GM12878 (cell line): Measurements from ENCODE around the gene HIVEP2. TPM values are rescaled to one million over a fixed set of nuclear protein-coding genes. Genes with fewer than 3 reads are reported as not detected.

Experiments used
- ATAC-seq: fragments of 200-7000 bp; cut with Tn5 transposase; 3 replicates; pipeline ENCODE4 v1.9.1; 2020; ENCODE audit warnings: mild to moderate bottlenecking, moderate library complexity
- BruUV-seq: library from RNA; stranded (reverse); fragments of 400-500 nt; replicated peaks from 2 replicates; lab custom pipeline; 2021; lab: Mats Ljungman, UMichigan
- CTCF ChIA-PET: fragments of 300-600 bp; sonication (Branson Sonifier 250); formaldehyde crosslinking; extraction: SDS; loops from one replicate; lab custom pipeline; 2021; ENCODE audit warnings: inconsistent platforms; lab: Yijun Ruan, JAX
- POLR2A ChIA-PET: fragments of 350-600 bp; formaldehyde crosslinking; extraction: SDS; loops from one replicate; lab custom pipeline; 2021; ENCODE audit warnings: inconsistent platforms; lab: Charles Lee
- RAD21 ChIA-PET: fragments of 300-600 bp; sonication (Branson Sonifier 250); formaldehyde crosslinking; loops from one replicate; lab custom pipeline; 2023; ENCODE audit warnings: antibody characterized with exemption; ENCODE audit not compliant: unreplicated experiment; lab: Charles Lee
- SMC1A ChIA-PET: fragments of 300-600 bp; sonication (Branson Sonifier 250); formaldehyde crosslinking; loops from one replicate; lab custom pipeline; 2023; ENCODE audit not compliant: unreplicated experiment, uncharacterized antibody; lab: Charles Lee
- DNase-seq: peaks from one replicate; pipeline ENCODE4 v3.0.0-alpha.2; 2011; ENCODE audit warnings: low read depth, low spot score
- FAIRE-seq: peaks from 3 replicates; lab custom pipeline; 2011; peaks lifted over from hg19 to GRCh38; lab: Jason Lieb, UNC
- H2AFZ ChIP-seq: 2 replicates; pipeline ENCODE4 v1.6.0; 2011; ENCODE audit warnings: low read depth, low read length, control low read depth; ENCODE audit not compliant: control insufficient read depth
- H3K27ac ChIP-seq: 2 replicates; pipeline ENCODE4 v1.5.1; 2011; ENCODE audit warnings: control low read depth; ENCODE audit not compliant: control insufficient read depth, insufficient read depth
- H3K27me3 ChIP-seq, 2 experiments: replicated peaks in 1 of 2; 2 replicates each; pipeline versions ENCODE4 v1.6.0 to v1.6.1; 2011; ENCODE audit warnings: low read length in 1 of 2; ENCODE audit not compliant: control insufficient read depth in 2 of 2, insufficient read depth in 2 of 2
- H3K36me3 ChIP-seq, 2 experiments: 2 replicates each; pipeline ENCODE4 v1.5.1; 2011; ENCODE audit warnings: low read length in 1 of 2; ENCODE audit not compliant: control insufficient read depth in 2 of 2, insufficient read depth in 2 of 2
- H3K4me1 ChIP-seq: 2 replicates; pipeline ENCODE4 v1.6.1; 2011; ENCODE audit warnings: mild to moderate bottlenecking, low read length, moderate library complexity, mixed read lengths; ENCODE audit not compliant: control insufficient read depth, insufficient read depth
- H3K4me2 ChIP-seq: 2 replicates; pipeline ENCODE4 v1.6.0; 2011; ENCODE audit warnings: control low read depth; ENCODE audit not compliant: control insufficient read depth, insufficient read depth
- H3K4me3 ChIP-seq: fragments of 200-600 bp; sonication (generic); 2 replicates; pipeline ENCODE4 v1.5.1; 2016
- H3K79me2 ChIP-seq: 2 replicates; pipeline ENCODE4 v1.6.0; 2011; ENCODE audit warnings: low read length; ENCODE audit not compliant: control insufficient read depth, insufficient read depth
- H3K9ac ChIP-seq: 2 replicates; pipeline ENCODE4 v1.8.0; 2011; ENCODE audit warnings: low read length, control low read depth, mixed read lengths; ENCODE audit not compliant: control insufficient read depth, insufficient read depth
- H3K9me3 ChIP-seq: replicated peaks from 3 replicates; pipeline ENCODE4 v1.5.1; 2011; ENCODE audit warnings: mild to moderate bottlenecking, low read length; ENCODE audit not compliant: control insufficient read depth, insufficient read depth
- H4K20me1 ChIP-seq: 2 replicates; pipeline ENCODE4 v1.6.0; 2011; ENCODE audit not compliant: control insufficient read depth, insufficient read depth
- CBFB ChIP-seq: IDR thresholded peaks from 2 replicates; pipeline ENCODE4 v1.6.1; 2016; ENCODE audit warnings: antibody characterized with exemption, low read depth
- FOS ChIP-seq: IDR thresholded peaks from 3 replicates; pipeline ENCODE4 v1.6.1; 2011; ENCODE audit warnings: borderline replicate concordance; ENCODE audit not compliant: insufficient read length; ENCODE audit errors: extremely low read depth
- HDAC6 ChIP-seq: fragments of 200-600 bp; sonication (generic); IDR thresholded peaks from one replicate; pipeline ENCODE4 v1.8.0; 2017; ENCODE audit warnings: antibody characterized with exemption; ENCODE audit not compliant: unreplicated experiment
- JUNB ChIP-seq: IDR thresholded peaks from 2 replicates; pipeline ENCODE4 v1.6.1; 2016; ENCODE audit warnings: antibody characterized with exemption, mild to moderate bottlenecking
- NFIC ChIP-seq: IDR thresholded peaks from 2 replicates; pipeline ENCODE4 v1.6.1; 2012; ENCODE audit warnings: low read depth, mild to moderate bottlenecking, inconsistent platforms, low read length, moderate library complexity
- PAX5 ChIP-seq: IDR thresholded peaks from 2 replicates; pipeline ENCODE4 v1.6.1; 2011; ENCODE audit warnings: low read depth, low read length, borderline replicate concordance
- WGBS: methylation state at CpG from one replicate; pipeline ENCODE4 v1.1.6; 2016; ENCODE audit warnings: low lambda C conversion rate; ENCODE audit not compliant: insufficient replicate concordance, insufficient coverage; ENCODE audit errors: missing lambda C conversion rate; 5-methylcytosine and 5-hydroxymethylcytosine counted together
- in situ Hi-C: fragments of 300-500 bp; cut with MboI; formaldehyde crosslinking; loops from 9 replicates; pipeline ENCODE4 v1.14.3; 2018; ENCODE audit warnings: mixed read lengths
- intact Hi-C: fragments of 100-400 bp; cut with micrococcal nuclease; formaldehyde crosslinking; loops from one replicate; pipeline ENCODE4 v1.14.2; 2022; ENCODE audit not compliant: unreplicated experiment
- polyA plus RNA-seq, 11 experiments: library from polyadenylated mRNA; depleted of rRNA in 4 of 11; unstranded in 6 of 11; stranded (reverse) in 5 of 11; fragments of >200 nt; fragmentation: Nextera tagmentation in 4 of 11; fragmentation: Illumina TruSeq in 1 of 11; extraction: Ambion mirVana in 4 of 11; extraction: Trizol in 1 of 11; gene quantifications; 1 replicate in 1 of 11; 2 replicates in 10 of 11; pipeline versions ENCODE4 v1.2.1 to v1.2.3, GENCODE V29; 2011 to 2016; ENCODE audit warnings: inconsistent platforms in 2 of 11, missing spikeins in 2 of 11, low read depth in 1 of 11
- total RNA-seq, 4 experiments: library from RNA; depleted of rRNA in 3 of 4; stranded (reverse); fragments of >200 nt in 3 of 4; fragmentation: Illumina TruSeq in 1 of 4; extraction: Trizol in 1 of 4; gene quantifications; 2 replicates each; pipeline versions ENCODE4 v1.2.1 to v1.2.3, GENCODE V29; 2013 to 2021
- TF ChIP-seq, protein P1 (sequence below): fragments of 450-650 bp; IDR thresholded peaks from 2 replicates; pipeline ENCODE4 v1.6.1; 2017; ENCODE audit warnings: mild to moderate bottlenecking

Gene HIVEP2
- total and polyA plus RNA-seq, 10 of the 15 experiments (the other 5 are each of a cell fraction or from before 2014, with no cell fraction given) = 1.2 to 15.7 (median 10.2) TPM

- TF ChIP-seq, protein P1, sequence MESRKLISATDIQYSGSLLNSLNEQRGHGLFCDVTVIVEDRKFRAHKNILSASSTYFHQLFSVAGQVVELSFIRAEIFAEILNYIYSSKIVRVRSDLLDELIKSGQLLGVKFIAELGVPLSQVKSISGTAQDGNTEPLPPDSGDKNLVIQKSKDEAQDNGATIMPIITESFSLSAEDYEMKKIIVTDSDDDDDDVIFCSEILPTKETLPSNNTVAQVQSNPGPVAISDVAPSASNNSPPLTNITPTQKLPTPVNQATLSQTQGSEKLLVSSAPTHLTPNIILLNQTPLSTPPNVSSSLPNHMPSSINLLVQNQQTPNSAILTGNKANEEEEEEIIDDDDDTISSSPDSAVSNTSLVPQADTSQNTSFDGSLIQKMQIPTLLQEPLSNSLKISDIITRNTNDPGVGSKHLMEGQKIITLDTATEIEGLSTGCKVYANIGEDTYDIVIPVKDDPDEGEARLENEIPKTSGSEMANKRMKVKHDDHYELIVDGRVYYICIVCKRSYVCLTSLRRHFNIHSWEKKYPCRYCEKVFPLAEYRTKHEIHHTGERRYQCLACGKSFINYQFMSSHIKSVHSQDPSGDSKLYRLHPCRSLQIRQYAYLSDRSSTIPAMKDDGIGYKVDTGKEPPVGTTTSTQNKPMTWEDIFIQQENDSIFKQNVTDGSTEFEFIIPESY = no peak
- TF ChIP-seq CBFB = no peak
- no peak for TF ChIP-seq HDAC6
- 0 out of 2 replicates have a peak, but pooled peaks have one; percentile 30 for TF ChIP-seq NFIC
- TF ChIP-seq JUNB = peak; percentile 41; the same call in 1 of the 2 replicates
Observed at GRCh38 chr6:142833054-142833453, 111.9 kb downstream of the HIVEP2 start (continued).

DNA sequence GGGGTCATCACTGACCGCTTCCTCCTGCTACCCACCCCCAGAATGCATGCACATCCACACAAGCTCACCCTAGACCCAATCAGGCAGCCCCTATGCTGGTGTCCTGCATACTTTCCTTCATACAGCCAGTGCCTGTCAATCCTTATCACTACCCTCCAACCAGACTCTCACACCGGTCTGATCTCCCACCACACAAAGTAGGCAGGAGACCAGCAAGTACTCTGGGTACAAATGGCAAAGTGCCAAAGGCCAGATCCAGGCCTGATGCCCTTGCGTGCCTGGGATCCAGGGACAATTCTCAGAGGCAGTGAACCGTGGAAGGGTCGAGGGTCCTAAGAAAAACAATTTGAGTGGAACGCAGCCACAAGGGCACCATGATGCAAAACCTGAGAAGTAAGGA is 114.2 kb downstream of the HIVEP2 start:
- intact Hi-C loops (no loop called here), in situ Hi-C loops (no loop called here)
- Histone ChIP-seq H3K27me3 (no peaks in the 10 kb centered on the region), H3K79me2 (peaks cover 7% of the 10 kb centered on the region), H2AFZ (no peak overlapping the region), H3K4me2 (no peak overlapping the region), H3K36me3 (peaks cover 0 to 7% of the 10 kb centered on the region in 2 experiments; a peak in 3 of 4 replicates), H3K9me3 (no peaks in the 10 kb centered on the region), H3K9ac (no peak overlapping the region), H3K4me3 (no peak overlapping the region)
- 100% methylated on average over 6 of the region's 6 CpGs for WGBS
- ChIA-PET SMC1A (interaction anchor here (0.7 to 16.8 kb wide), 11 partner anchors 8 to 154 kb away, joined by 3 to 449 read pairs (median 4); no protein-coding TSS in a partner anchor), POLR2A (interaction anchor here (0.6 to 2.8 kb wide), 5 partner anchors 9 to 99 kb away, joined by 4 to 9 read pairs (median 5); no protein-coding TSS in a partner anchor), RAD21 (interaction anchor here (0.7 to 7.9 kb wide), 6 partner anchors 9 to 196 kb away, joined by 3 to 41 read pairs (median 4); no protein-coding TSS in a partner anchor)
- FAIRE-seq = no peak
- no TSS peak for BruUV-seq
- DNase-seq = no peak
- no peak for ATAC-seq
- no peak for TF ChIP-seq FOS
- TF ChIP-seq PAX5 = peak; percentile 8; the same call in 1 of the 2 replicates
- TF ChIP-seq, all 136 proteins: peak for 1
- Histone ChIP-seq H4K20me1 (no peaks in the 10 kb centered on the region), H3K4me1 (no peaks in the 10 kb centered on the region), H3K27ac (no peak overlapping the region)
- CTCF ChIA-PET = interaction anchor here (1.4 to 7.9 kb wide), 4 partner anchors 7 to 84 kb away, joined by 3 to 108 read pairs (median 6); no protein-coding TSS in a partner anchor
